Measurements from ENCODE around the gene ATG9B.
A peak's percentile ranks its signal among the peaks of the same experiment; 100 is the strongest.

ATG9B gene

DNA sequence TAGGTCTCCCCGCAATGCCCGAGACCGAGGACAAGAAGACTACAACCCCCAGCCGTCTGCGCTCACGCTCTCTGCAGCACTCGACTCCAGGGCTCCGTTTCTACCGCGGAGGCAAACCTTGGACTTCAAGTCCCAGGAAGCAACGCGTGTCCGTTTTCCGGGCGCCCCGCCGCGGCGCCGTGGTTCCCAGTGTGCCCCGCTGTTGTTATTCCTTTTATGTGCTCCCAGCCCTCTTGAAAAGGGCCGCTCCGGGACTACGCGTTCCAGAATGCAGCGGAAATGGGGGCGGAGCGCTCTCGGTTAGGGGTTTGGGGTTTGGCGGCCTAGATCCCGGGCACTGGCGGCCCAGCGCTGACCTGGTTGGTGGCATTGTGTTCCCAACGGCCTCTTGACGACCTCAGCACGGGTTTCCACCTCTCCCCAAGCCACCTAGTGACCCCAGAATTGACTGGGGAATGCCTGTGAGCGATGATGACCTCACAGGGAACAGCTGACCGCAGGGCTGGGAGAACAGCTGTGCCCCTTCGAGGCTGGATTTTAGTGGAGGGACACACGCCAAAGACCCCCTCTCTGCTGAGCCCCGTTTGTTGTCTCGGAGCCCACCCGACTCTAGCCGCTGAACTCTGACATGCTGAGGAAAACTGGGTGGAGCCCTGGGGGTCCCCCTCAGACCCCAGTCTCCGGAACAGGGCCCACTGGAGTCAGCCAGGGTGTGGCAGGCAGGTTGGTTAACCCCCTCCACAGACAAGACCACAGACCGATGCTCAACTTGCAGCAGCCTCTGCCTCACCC lies 33.9 kb upstream of the ATG9B start:
- peak; percentile 99 for DNase-seq (ENCODE audit: low read depth, low spot score)
- Histone ChIP-seq H3K4me1 (ENCODE audit: control insufficient read depth, insufficient read depth, low read length) (peaks cover 15% of the 10 kb centered on the region), H3K27ac (ENCODE audit: low read length) (no peak overlapping the region), H3K27me3 (ENCODE audit: control insufficient read depth, insufficient read depth, low read length) (no peaks in the 10 kb centered on the region), H3K36me3 (ENCODE audit: control insufficient read depth, insufficient read depth, low read length) (no peaks in the 10 kb centered on the region), H3K9me3 (ENCODE audit: control insufficient read depth, insufficient read depth, low read length) (no peaks in the 10 kb centered on the region), H3K4me3 (ENCODE audit: low read length) (peak overlapping the region; percentile 11; the same call in 1 of the 2 replicates)
- WGBS (ENCODE audit: insufficient coverage, insufficient read length): no CpG with 5 or more reads among the region's 46 CpGs

DNA sequence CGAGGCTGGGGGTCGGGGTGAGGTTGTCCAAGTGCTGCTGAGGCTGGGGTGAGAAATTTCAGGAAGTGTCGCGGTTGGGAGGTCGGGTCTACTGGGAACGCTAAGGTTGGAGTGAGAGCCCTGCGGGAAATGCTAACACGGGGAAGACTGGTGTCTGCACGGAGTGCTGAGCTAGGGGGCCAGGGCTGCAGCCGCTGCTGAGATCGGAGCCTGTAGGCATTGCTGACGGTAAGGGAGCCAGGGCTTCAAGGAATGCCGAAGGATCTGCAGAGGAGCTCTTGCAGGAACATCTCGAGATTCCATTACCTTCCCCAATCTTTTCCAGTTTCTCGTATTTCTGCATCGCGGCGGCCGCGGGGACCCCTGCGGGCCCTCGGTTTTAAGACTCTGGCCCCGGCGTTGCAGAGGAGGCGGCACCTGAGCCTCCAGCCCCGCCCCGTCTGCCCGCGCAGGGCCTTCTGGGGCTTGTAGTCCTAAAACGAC lies 33.3 kb upstream of the ATG9B start, which contains the start of gene CDK5:
TSS of gene CDK5 (minus strand) at position 392 of the 483 bp plus-strand sequence. CDS start at position 343, 49 bp downstream.
- Histone ChIP-seq H3K27me3 (ENCODE audit: control insufficient read depth, insufficient read depth, low read length) (no peaks in the 10 kb centered on the region), H3K4me1 (ENCODE audit: control insufficient read depth, insufficient read depth, low read length) (peaks cover 15% of the 10 kb centered on the region), H3K36me3 (ENCODE audit: control insufficient read depth, insufficient read depth, low read length) (no peaks in the 10 kb centered on the region), H3K9me3 (ENCODE audit: control insufficient read depth, insufficient read depth, low read length) (no peaks in the 10 kb centered on the region), H3K27ac (ENCODE audit: low read length) (no peak within 1 kb of the TSS), H3K4me3 (ENCODE audit: low read length) (peak within 1 kb of the TSS; percentile 78; the same call in 1 of the 2 replicates)
- WGBS (ENCODE audit: insufficient coverage, insufficient read length): no CpG with 5 or more reads among the region's 30 CpGs
- DNase-seq (ENCODE audit: low read depth, low spot score): no peak

DNA sequence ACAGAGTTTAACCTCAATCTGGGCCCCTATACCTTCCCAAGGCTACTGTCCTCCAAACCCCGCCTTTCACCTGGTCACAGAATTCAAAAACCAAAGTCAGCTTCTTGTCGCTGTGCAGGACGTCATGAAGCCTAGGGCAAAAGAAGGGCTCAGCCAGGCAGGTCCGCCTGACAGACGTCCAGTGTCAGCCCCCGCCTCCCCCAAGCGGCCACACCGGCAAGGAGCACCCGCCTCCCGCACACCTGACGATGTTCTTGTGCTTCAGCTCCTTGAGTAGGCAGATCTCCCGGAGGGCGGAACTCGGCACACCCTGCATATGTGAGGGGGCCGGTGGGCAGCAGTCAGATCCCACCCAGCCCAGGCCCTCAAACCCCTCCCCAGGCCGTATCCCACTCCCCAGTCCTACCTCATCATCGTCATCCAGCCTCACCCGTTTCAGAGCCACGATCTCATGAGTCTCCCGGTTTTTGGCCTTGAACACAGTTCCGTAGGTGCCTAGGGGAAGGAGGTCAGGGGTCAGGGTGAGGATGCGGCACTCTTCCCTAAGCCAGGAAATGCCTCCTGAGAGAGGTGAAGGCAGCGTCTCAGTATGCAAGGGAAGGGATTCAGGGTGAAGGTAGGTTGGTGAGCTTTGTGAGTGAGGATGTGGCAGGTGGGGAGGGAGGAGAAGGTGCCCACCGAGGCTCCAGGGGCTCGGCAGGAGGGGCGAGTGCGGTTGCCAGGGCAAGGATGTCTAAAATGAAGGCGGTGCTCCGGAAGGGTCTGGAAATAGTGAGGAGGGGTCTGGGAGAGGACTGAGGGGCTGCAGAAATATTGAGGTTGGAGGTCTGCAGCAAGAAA lies 32.6 kb upstream of the ATG9B start:
- H3K4me1 ChIP-seq (ENCODE audit: control insufficient read depth, insufficient read depth, low read length): peaks cover 13% of the 10 kb centered on the region
- H3K36me3 ChIP-seq (ENCODE audit: control insufficient read depth, insufficient read depth, low read length): no peaks in the 10 kb centered on the region
- no CpG with 5 or more reads among the region's 29 CpGs for WGBS (ENCODE audit: insufficient coverage, insufficient read length)
- no peak for DNase-seq (ENCODE audit: low read depth, low spot score)
- H3K27me3 ChIP-seq (ENCODE audit: control insufficient read depth, insufficient read depth, low read length): peaks cover 2% of the 10 kb centered on the region; the same call in 1 of the 2 replicates
- no peak overlapping the region for H3K27ac ChIP-seq (ENCODE audit: low read length)
- H3K4me3 ChIP-seq (ENCODE audit: low read length): peak overlapping the region; percentile 78; the same call in 1 of the 2 replicates
- no peaks in the 10 kb centered on the region for H3K9me3 ChIP-seq (ENCODE audit: control insufficient read depth, insufficient read depth, low read length)

DNA sequence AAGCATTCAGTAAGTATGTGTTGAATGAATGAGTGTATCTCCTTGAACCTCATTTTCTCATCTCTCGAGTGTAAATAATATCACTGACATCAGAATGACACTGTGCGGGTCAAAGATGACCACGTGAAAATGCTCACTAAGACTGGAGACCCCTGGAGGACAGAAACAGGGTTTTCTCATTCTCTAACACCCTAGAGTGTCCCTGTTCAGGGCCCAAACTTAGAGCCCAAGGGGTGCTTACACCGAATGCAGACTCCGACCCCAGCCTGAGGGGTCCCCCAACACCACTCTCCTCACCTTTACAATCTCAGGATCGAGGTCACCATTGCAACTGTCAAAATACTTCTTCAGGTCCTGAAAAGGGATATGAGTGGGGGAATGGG lies 32.0 kb upstream of the ATG9B start:
- no peaks in the 10 kb centered on the region for H3K9me3 ChIP-seq (ENCODE audit: control insufficient read depth, insufficient read depth, low read length)
- WGBS (ENCODE audit: insufficient coverage, insufficient read length): no CpG with 5 or more reads among the region's 6 CpGs
- H3K27me3 ChIP-seq (ENCODE audit: control insufficient read depth, insufficient read depth, low read length): peaks cover 5% of the 10 kb centered on the region; the same call in 1 of the 2 replicates
- no peak overlapping the region for H3K4me3 ChIP-seq (ENCODE audit: low read length)
- DNase-seq (ENCODE audit: low read depth, low spot score): no peak
- H3K4me1 ChIP-seq (ENCODE audit: control insufficient read depth, insufficient read depth, low read length): peaks cover 12% of the 10 kb centered on the region
- H3K36me3 ChIP-seq (ENCODE audit: control insufficient read depth, insufficient read depth, low read length): no peaks in the 10 kb centered on the region
- H3K27ac ChIP-seq (ENCODE audit: low read length): no peak overlapping the region

DNA sequence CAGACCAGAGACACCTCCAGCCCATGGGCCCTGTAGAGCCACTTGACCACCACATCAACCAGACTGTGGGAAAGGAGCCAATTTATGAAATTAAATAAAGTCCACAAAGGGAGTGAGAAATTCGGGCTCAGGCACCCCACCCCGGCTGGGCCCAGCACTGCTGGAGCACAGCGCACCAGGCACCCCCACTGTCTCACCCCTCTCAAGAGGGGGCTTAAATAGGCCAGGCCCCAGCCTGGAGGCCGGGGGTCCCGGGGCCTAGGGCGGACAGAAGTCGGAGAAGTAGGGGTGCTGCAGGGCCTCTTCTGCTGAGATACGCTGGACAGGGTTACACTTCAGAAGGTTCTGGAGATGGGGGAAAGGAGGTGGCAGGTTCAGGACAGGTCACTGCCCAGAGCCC lies 29.5 kb upstream of the ATG9B start:
- no peak for DNase-seq (ENCODE audit: low read depth, low spot score)
- no peaks in the 10 kb centered on the region for H3K36me3 ChIP-seq (ENCODE audit: control insufficient read depth, insufficient read depth, low read length)
- no CpG with 5 or more reads among the region's 8 CpGs for WGBS (ENCODE audit: insufficient coverage, insufficient read length)
- no peak overlapping the region for H3K27ac ChIP-seq (ENCODE audit: low read length)
- H3K4me3 ChIP-seq (ENCODE audit: low read length): no peak overlapping the region
- peaks cover 12% of the 10 kb centered on the region; the same call in 1 of the 2 replicates for H3K27me3 ChIP-seq (ENCODE audit: control insufficient read depth, insufficient read depth, low read length)
- H3K9me3 ChIP-seq (ENCODE audit: control insufficient read depth, insufficient read depth, low read length): no peaks in the 10 kb centered on the region
- H3K4me1 ChIP-seq (ENCODE audit: control insufficient read depth, insufficient read depth, low read length): peaks cover 6% of the 10 kb centered on the region; the same call in 1 of the 2 replicates

DNA sequence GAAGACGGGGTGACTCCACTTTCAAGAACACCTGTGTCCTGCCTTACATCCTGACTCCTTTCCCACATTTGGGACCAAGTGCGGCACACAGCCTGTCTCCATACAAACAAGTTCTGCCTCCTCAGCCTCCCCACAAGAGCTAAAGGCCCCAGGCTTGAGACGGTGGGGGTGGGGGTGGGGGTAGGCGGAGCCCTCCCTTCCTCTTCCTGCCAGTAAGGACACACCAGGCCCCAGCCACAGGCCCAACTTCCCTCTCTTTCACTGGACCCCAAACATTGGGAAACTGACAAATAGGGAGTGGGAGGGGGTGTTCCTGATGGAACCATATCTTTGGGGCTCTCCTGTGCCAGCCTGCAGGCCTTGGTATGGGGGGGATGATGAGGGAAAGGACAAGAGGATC lies 28.8 kb upstream of the ATG9B start:
- Histone ChIP-seq H3K27me3 (ENCODE audit: control insufficient read depth, insufficient read depth, low read length) (peaks cover 12% of the 10 kb centered on the region; the same call in 1 of the 2 replicates), H3K4me3 (ENCODE audit: low read length) (no peak overlapping the region), H3K4me1 (ENCODE audit: control insufficient read depth, insufficient read depth, low read length) (peaks cover 6% of the 10 kb centered on the region; the same call in 1 of the 2 replicates), H3K9me3 (ENCODE audit: control insufficient read depth, insufficient read depth, low read length) (no peaks in the 10 kb centered on the region), H3K27ac (ENCODE audit: low read length) (no peak overlapping the region), H3K36me3 (ENCODE audit: control insufficient read depth, insufficient read depth, low read length) (no peaks in the 10 kb centered on the region)
- WGBS (ENCODE audit: insufficient coverage, insufficient read length): no CpG with 5 or more reads among the region's 4 CpGs
- DNase-seq (ENCODE audit: low read depth, low spot score): no peak

DNA sequence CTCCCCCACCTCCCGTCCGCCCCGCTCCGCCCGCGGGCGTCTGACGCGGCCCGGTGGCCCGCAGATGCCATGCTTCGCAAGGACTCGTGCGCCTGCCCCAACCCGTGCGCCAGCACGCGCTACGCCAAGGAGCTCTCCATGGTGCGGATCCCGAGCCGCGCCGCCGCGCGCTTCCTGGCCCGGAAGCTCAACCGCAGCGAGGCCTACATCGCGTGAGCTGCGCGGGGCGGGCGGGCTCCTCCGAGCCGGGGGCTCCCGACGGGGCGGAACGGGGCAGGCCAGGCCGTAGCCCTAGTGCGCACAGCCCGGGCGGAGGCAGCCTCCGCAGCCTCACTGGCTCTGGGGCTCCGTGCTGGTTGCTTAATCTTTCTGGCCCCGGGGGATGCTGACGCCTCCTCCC lies 26.8 kb upstream of the ATG9B start:
- Histone ChIP-seq H3K4me1 (ENCODE audit: control insufficient read depth, insufficient read depth, low read length) (peaks cover 4% of the 10 kb centered on the region; the same call in 1 of the 2 replicates), H3K27ac (ENCODE audit: low read length) (no peak overlapping the region), H3K36me3 (ENCODE audit: control insufficient read depth, insufficient read depth, low read length) (no peaks in the 10 kb centered on the region), H3K27me3 (ENCODE audit: control insufficient read depth, insufficient read depth, low read length) (peaks cover 12% of the 10 kb centered on the region; the same call in 1 of the 2 replicates), H3K4me3 (ENCODE audit: low read length) (peak overlapping the region; percentile 1; the same call in 1 of the 2 replicates), H3K9me3 (ENCODE audit: control insufficient read depth, insufficient read depth, low read length) (no peaks in the 10 kb centered on the region)
- no CpG with 5 or more reads among the region's 50 CpGs for WGBS (ENCODE audit: insufficient coverage, insufficient read length)
- no peak for DNase-seq (ENCODE audit: low read depth, low spot score)

DNA sequence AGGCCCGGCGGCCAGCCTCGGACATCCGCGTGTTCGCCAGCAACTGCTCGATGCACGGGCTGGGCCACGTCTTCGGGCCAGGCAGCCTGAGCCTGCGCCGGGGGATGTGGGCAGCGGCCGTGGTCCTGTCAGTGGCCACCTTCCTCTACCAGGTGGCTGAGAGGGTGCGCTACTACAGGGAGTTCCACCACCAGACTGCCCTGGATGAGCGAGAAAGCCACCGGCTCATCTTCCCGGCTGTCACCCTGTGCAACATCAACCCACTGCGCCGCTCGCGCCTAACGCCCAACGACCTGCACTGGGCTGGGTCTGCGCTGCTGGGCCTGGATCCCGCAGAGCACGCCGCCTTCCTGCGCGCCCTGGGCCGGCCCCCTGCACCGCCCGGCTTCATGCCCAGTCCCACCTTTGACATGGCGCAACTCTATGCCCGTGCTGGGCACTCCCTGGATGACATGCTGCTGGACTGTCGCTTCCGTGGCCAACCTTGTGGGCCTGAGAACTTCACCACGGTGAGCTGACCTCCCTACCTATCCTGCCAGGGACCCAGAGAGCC lies 24.7 kb upstream of the ATG9B start:
- peaks cover 12% of the 10 kb centered on the region; the same call in 1 of the 2 replicates for H3K27me3 ChIP-seq (ENCODE audit: control insufficient read depth, insufficient read depth, low read length)
- WGBS (ENCODE audit: insufficient coverage, insufficient read length): no CpG with 5 or more reads among the region's 38 CpGs
- DNase-seq (ENCODE audit: low read depth, low spot score): no peak
- peaks cover 4% of the 10 kb centered on the region; the same call in 1 of the 2 replicates for H3K4me1 ChIP-seq (ENCODE audit: control insufficient read depth, insufficient read depth, low read length)
- no peak overlapping the region for H3K4me3 ChIP-seq (ENCODE audit: low read length)
- no peak overlapping the region for H3K27ac ChIP-seq (ENCODE audit: low read length)
- no peaks in the 10 kb centered on the region; the same call in 1 of the 2 replicates for H3K36me3 ChIP-seq (ENCODE audit: control insufficient read depth, insufficient read depth, low read length)
- no peaks in the 10 kb centered on the region for H3K9me3 ChIP-seq (ENCODE audit: control insufficient read depth, insufficient read depth, low read length)

DNA sequence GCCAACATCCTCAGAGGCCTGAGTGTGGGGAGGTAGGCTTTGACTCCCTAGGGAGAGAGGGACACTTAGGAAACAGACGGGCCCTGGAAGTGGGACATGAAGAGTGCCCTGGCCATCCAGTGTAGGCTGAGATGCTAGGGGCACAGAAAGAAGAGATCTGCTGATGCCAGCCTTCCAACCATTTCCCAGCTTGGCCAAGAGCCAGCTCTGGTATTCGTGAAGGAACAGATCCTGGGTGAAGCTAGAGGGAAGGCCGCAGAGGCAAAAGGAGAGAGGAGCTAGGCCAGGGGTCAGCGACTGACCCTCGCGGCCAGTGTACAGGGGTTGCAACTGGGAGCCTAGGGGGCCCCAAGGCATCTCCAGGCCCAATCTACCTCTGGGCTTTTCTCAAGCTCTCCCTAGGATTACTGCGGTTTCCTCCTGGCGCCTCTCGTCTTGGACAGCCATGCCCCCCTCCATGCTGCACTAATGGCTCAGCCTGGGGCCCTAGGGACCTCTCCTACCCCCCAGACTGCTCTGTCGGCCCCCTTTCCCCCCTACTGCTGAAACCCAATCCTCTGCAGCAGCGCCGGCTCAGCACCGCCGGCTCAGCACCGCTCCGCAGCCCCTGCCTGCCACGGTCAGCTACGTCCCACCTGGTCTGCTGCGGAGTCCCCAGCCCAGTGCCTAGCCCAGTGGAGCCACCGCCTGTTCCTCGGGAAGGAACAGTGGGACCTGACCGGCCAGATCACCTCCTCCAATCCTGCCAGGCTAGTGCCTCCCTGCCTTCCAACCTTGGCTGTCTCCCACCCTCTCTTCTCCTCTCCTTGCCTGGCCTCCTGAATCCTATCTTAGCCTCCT lies 23.9 kb upstream of the ATG9B start, which contains the start of gene ASIC3:
TSS of gene ASIC3 (plus strand) at position 556 of the 840 bp plus-strand sequence. CDS start 355 bp downstream, outside the sequence.
- no CpG with 5 or more reads among the region's 22 CpGs for WGBS (ENCODE audit: insufficient coverage, insufficient read length)

More for the DNA sequence above, 23.9 kb upstream of the ATG9B start, which contains the start of gene ASIC3:
- H3K36me3 ChIP-seq (ENCODE audit: control insufficient read depth, insufficient read depth, low read length): no peaks in the 10 kb centered on the region; the same call in 1 of the 2 replicates
- H3K9me3 ChIP-seq (ENCODE audit: control insufficient read depth, insufficient read depth, low read length): no peaks in the 10 kb centered on the region
- no peak within 1 kb of the TSS for H3K27ac ChIP-seq (ENCODE audit: low read length)
- peaks cover 4% of the 10 kb centered on the region; the same call in 1 of the 2 replicates for H3K4me1 ChIP-seq (ENCODE audit: control insufficient read depth, insufficient read depth, low read length)
- no peak within 1 kb of the TSS for H3K4me3 ChIP-seq (ENCODE audit: low read length)
- H3K27me3 ChIP-seq (ENCODE audit: control insufficient read depth, insufficient read depth, low read length): peaks cover 12% of the 10 kb centered on the region; the same call in 1 of the 2 replicates
- no peak for DNase-seq (ENCODE audit: low read depth, low spot score)

Measured in iPS DF 6.9 (cell line).